K562 (cell line): Measurements from ENCODE around the gene CST9L. TPM values are rescaled to one million over a fixed set of nuclear protein-coding genes. Genes with fewer than 3 reads are reported as not detected.

Experiments used
- ATAC-seq: fragments of 200-7000 bp; cut with Tn5 transposase; 3 replicates; pipeline ENCODE4 v1.9.1; 2020; ENCODE audit warnings: moderate library complexity
- BruUV-seq: library from RNA; stranded (reverse); fragments of 400-500 nt; replicated peaks from 2 replicates; lab custom pipeline; 2021; lab: Mats Ljungman, UMichigan
- CTCF ChIA-PET: fragments of 300-600 bp; formaldehyde crosslinking; extraction: SDS; loops from one replicate; lab custom pipeline; 2021; ENCODE audit warnings: low intra/inter-chr PET ratio; lab: Yijun Ruan, JAX
- POLR2A ChIA-PET: fragments of 300-600, 350-650 bp; sonication (Branson Sonifier 250); formaldehyde crosslinking; extraction: SDS; loops from one replicate; lab custom pipeline; 2021; ENCODE audit warnings: antibody characterized with exemption, inconsistent platforms; lab: Yijun Ruan, JAX
- DNase-seq, 4 experiments: peaks; one replicate each; pipeline versions ENCODE4 v3.0.0 to v3.0.0-alpha.2; 2011 to 2018; ENCODE audit warnings: low spot score in 3 of 4, mixed read lengths in 3 of 4; ENCODE audit errors: extremely low read depth in 1 of 4
- FAIRE-seq: peaks from 2 replicates; lab custom pipeline; 2011; peaks lifted over from hg19 to GRCh38; lab: Jason Lieb, UNC
- H2AFZ ChIP-seq: 2 replicates; pipeline ENCODE4 v1.6.0; 2011; ENCODE audit warnings: low read depth, low read length, control low read depth, inconsistent platforms
- H3K27ac ChIP-seq: fragments of 200-600 bp; 3 replicates; pipeline ENCODE4 v1.8.0; 2011; ENCODE audit warnings: low read depth, mild to moderate bottlenecking, control low read depth, inconsistent platforms, low read length, moderate library complexity, mixed read lengths; ENCODE audit errors: extremely low read depth
- H3K27me3 ChIP-seq, 2 experiments: fragments of 300-600 bp in 1 of 2; 2 replicates in 1 of 2; 3 replicates in 1 of 2; pipeline versions ENCODE4 v1.6.0 to v1.8.0; 2011; ENCODE audit warnings: inconsistent platforms in 2 of 2, low read length in 2 of 2, mild to moderate bottlenecking in 1 of 2, mixed read lengths in 1 of 2, moderate library complexity in 1 of 2; ENCODE audit not compliant: control insufficient read depth in 2 of 2, insufficient read depth in 2 of 2
- H3K36me3 ChIP-seq: fragments of 300-600 bp; 3 replicates; pipeline ENCODE4 v1.8.0; 2011; ENCODE audit warnings: mild to moderate bottlenecking, low read length, inconsistent platforms; ENCODE audit not compliant: control insufficient read depth, insufficient read depth
- H3K4me1 ChIP-seq, 2 experiments: fragments of 200-600 bp in 1 of 2; replicated peaks in 1 of 2; 2 replicates in 1 of 2; 3 replicates in 1 of 2; pipeline versions ENCODE4 v1.5.1 to v1.8.0; 2011; ENCODE audit warnings: inconsistent platforms in 2 of 2, low read length in 2 of 2, mild to moderate bottlenecking in 1 of 2, mixed read lengths in 1 of 2, moderate library complexity in 1 of 2; ENCODE audit not compliant: control insufficient read depth in 2 of 2, insufficient read depth in 2 of 2
- H3K4me2 ChIP-seq: 2 replicates; pipeline ENCODE4 v1.6.1; 2011; ENCODE audit warnings: low read length, control low read depth, inconsistent platforms, mixed read lengths; ENCODE audit not compliant: insufficient read depth
- H3K4me3 ChIP-seq: fragments of 200-600 bp; sonication (generic), shearing (Covaris generic); 2 replicates; pipeline ENCODE4 v1.5.1; 2016; ENCODE audit warnings: control low read depth, inconsistent platforms
- H3K79me2 ChIP-seq: fragments of 200-600 bp; 3 replicates; pipeline ENCODE4 v1.8.0; 2011; ENCODE audit warnings: low read length, inconsistent platforms; ENCODE audit not compliant: control insufficient read depth, insufficient read depth
- H3K9ac ChIP-seq, 2 experiments: 2 replicates each; pipeline versions ENCODE4 v1.6.0 to v1.6.1; 2011; ENCODE audit warnings: low read depth in 2 of 2, low read length in 2 of 2, control low read depth in 1 of 2, inconsistent platforms in 1 of 2, mild to moderate bottlenecking in 1 of 2, mixed read lengths in 1 of 2; ENCODE audit not compliant: insufficient read depth in 1 of 2
- H3K9me1 ChIP-seq: one replicate; pipeline ENCODE4 v1.6.0; 2011; ENCODE audit warnings: inconsistent platforms, mild to moderate bottlenecking, low read length, moderate library complexity; ENCODE audit not compliant: control insufficient read depth, insufficient read depth
- H3K9me3 ChIP-seq: replicated peaks from 2 replicates; pipeline ENCODE4 v1.5.1; 2011; ENCODE audit warnings: low read depth, low read length, inconsistent platforms; ENCODE audit not compliant: control insufficient read depth, insufficient read depth
- H4K20me1 ChIP-seq: replicated peaks from 2 replicates; pipeline ENCODE4 v1.6.1; 2011; ENCODE audit warnings: low read length, inconsistent platforms, mixed read lengths; ENCODE audit not compliant: control insufficient read depth, insufficient read depth
- ARID4B ChIP-seq: sonication (generic); formaldehyde crosslinking; IDR thresholded peaks from 2 replicates; pipeline ENCODE4 v1.8.0; 2022; ENCODE audit warnings: mild to moderate bottlenecking, missing genetic modification reagents
- CBFA2T2 ChIP-seq: fragments of 450-650 bp; conservative IDR thresholded peaks from 2 replicates; pipeline ENCODE4 v1.6.1; 2017; ENCODE audit warnings: mild to moderate bottlenecking
- DACH1 ChIP-seq: fragments of 450-650 bp; IDR thresholded peaks from 2 replicates; pipeline ENCODE4 v1.6.1; 2018; ENCODE audit not compliant: partially characterized antibody
- EP300 ChIP-seq: IDR thresholded peaks from 2 replicates; pipeline ENCODE4 v1.6.1; 2012; ENCODE audit warnings: low read length, improper control_type of control experiment
- EP400 ChIP-seq: fragments of 450-650 bp; IDR thresholded peaks from 2 replicates; pipeline ENCODE4 v1.6.1; 2017; ENCODE audit warnings: antibody characterized with exemption, mild to moderate bottlenecking, moderate library complexity
- FOXK1 ChIP-seq: sonication (generic); formaldehyde crosslinking; IDR thresholded peaks from 2 replicates; pipeline ENCODE4 v1.8.0; 2022; ENCODE audit warnings: missing genetic modification reagents, mild to moderate bottlenecking, borderline replicate concordance
- PHB ChIP-seq: fragments of 250-450 bp; sonication (Bioruptor Pico); IDR thresholded peaks from 2 replicates; pipeline ENCODE4 v1.5.0; 2021
- PHF20 ChIP-seq: fragments of 450-650 bp; IDR thresholded peaks from 2 replicates; pipeline ENCODE4 v1.6.1; 2018; ENCODE audit not compliant: partially characterized antibody
- PHTF2 ChIP-seq: fragments of 250-450 bp; sonication (Bioruptor Pico); IDR thresholded peaks from 2 replicates; pipeline ENCODE4 v1.5.0; 2021; ENCODE audit warnings: mild to moderate bottlenecking
- PTRF ChIP-seq: fragments of 450-650 bp; IDR thresholded peaks from 2 replicates; pipeline ENCODE4 v1.6.1; 2016; ENCODE audit warnings: mild to moderate bottlenecking, missing genetic modification characterization, missing compliant biosample characterization
- RAD21 ChIP-seq, 2 experiments: fragments of 250-450 bp in 1 of 2; fragments of 450-650 bp in 1 of 2; sonication (Bioruptor Pico) in 1 of 2; formaldehyde crosslinking in 1 of 2; IDR thresholded peaks in 1 of 2; conservative IDR thresholded peaks in 1 of 2; 2 replicates each; pipeline versions ENCODE4 v1.4.0 to v1.8.0; 2020 to 2022; ENCODE audit warnings: mild to moderate bottlenecking in 2 of 2, moderate library complexity in 1 of 2
- THRAP3 ChIP-seq: fragments of 450-650 bp; IDR thresholded peaks from 2 replicates; pipeline ENCODE4 v1.6.1; 2016; ENCODE audit warnings: mild to moderate bottlenecking, inconsistent platforms, borderline replicate concordance
- ZBTB17 ChIP-seq: fragments of 450-650 bp; formaldehyde crosslinking; IDR thresholded peaks from 2 replicates; pipeline ENCODE4 v1.4.0; 2020; ENCODE audit warnings: mild to moderate bottlenecking
- ZNF165 ChIP-seq: fragments of 250-450 bp; sonication (Bioruptor Pico); IDR thresholded peaks from 2 replicates; pipeline ENCODE4 v1.4.0; 2020; ENCODE audit warnings: borderline replicate concordance
- WGBS: fragments of 100-300 bp; shearing (Covaris generic); methylation state at CpG from one replicate; pipeline ENCODE4 v1.1.6; 2016; ENCODE audit warnings: low coverage, mixed read lengths; ENCODE audit not compliant: insufficient coverage; ENCODE audit errors: missing lambda C conversion rate; 5-methylcytosine and 5-hydroxymethylcytosine counted together
- in situ Hi-C: fragments of 300-500 bp; cut with MboI; formaldehyde crosslinking; loops from 4 replicates; pipeline ENCODE4 v1.15.0; 2018; ENCODE audit warnings: inconsistent platforms, mixed read lengths
- intact Hi-C: fragments of 100-400 bp; cut with micrococcal nuclease; formaldehyde crosslinking; loops from 2 replicates; pipeline ENCODE4 v1.14.2; 2022
- polyA plus RNA-seq, 8 experiments: library from polyadenylated mRNA; depleted of rRNA in 4 of 8; stranded (reverse) in 5 of 8; unstranded in 3 of 8; fragments of >200 nt; fragmentation: Nextera tagmentation in 2 of 8; fragmentation: Illumina TruSeq in 1 of 8; extraction: Ambion mirVana in 2 of 8; extraction: Trizol in 1 of 8; gene quantifications; 2 replicates each; pipeline versions ENCODE4 v1.2.1 to v1.2.3, GENCODE V29; 2011 to 2014; ENCODE audit warnings: inconsistent platforms in 1 of 8, missing spikeins in 1 of 8
- total RNA-seq, 7 experiments: library from RNA; depleted of rRNA in 6 of 7; stranded (reverse); fragments of >200 nt in 6 of 7; fragmentation: Illumina TruSeq in 2 of 7; extraction: Trizol in 2 of 7; gene quantifications; 2 replicates each; pipeline versions ENCODE4 v1.2.1 to v1.2.3, GENCODE V29; 2011 to 2021; ENCODE audit warnings: low replicate concordance in 1 of 7
- TF ChIP-seq, protein P1 (sequence below): IDR thresholded peaks from 2 replicates; pipeline ENCODE4 v1.6.1; 2016; ENCODE audit warnings: missing genetic modification characterization, missing compliant biosample characterization
- TF ChIP-seq, protein P2 (sequence below): IDR thresholded peaks from 2 replicates; pipeline ENCODE4 v1.6.1; 2012; ENCODE audit warnings: low read depth, low read length, improper control_type of control experiment, borderline replicate concordance

The CST9L gene
- total and polyA plus RNA-seq, 9 of the 15 experiments (the other 6 are each of a cell fraction or from before 2014, with no cell fraction given): not detected

- ChIA-PET POLR2A (no interaction called here), CTCF (no interaction called here)
- H3K27ac ChIP-seq: no peak overlapping the region
- no peaks in the 10 kb centered on the region for H3K9me3 ChIP-seq
- ATAC-seq (no peak), FAIRE-seq (no peak), DNase-seq (no peak)
- no peaks in the 10 kb centered on the region for H3K27me3 ChIP-seq
- intact Hi-C loops: no loop called here
- no peaks in the 10 kb centered on the region for H3K4me1 ChIP-seq
- H4K20me1 ChIP-seq: no peaks in the 10 kb centered on the region
- BruUV-seq: no TSS peak
- H3K4me3 ChIP-seq: no peak overlapping the region
- H3K36me3 ChIP-seq: no peaks in the 10 kb centered on the region
- no peak overlapping the region for H2AFZ ChIP-seq
- no peaks in the 10 kb centered on the region for H3K79me2 ChIP-seq
- in situ Hi-C loops: no loop called here
- H3K4me2 ChIP-seq: no peak overlapping the region
- 4% methylated on average over 12 of the region's 20 CpGs for WGBS
- no peak overlapping the region for H3K9ac ChIP-seq
- no peaks in the 10 kb centered on the region for H3K9me1 ChIP-seq
- TF ChIP-seq PHTF2: no peak
- TF ChIP-seq THRAP3: no peak
- no peak for TF ChIP-seq ZNF165 (CRISPR knock-in tag)
- TF ChIP-seq PHB (CRISPR knock-in tag): no peak
- TF ChIP-seq DACH1: no peak
- TF ChIP-seq, protein P1, sequence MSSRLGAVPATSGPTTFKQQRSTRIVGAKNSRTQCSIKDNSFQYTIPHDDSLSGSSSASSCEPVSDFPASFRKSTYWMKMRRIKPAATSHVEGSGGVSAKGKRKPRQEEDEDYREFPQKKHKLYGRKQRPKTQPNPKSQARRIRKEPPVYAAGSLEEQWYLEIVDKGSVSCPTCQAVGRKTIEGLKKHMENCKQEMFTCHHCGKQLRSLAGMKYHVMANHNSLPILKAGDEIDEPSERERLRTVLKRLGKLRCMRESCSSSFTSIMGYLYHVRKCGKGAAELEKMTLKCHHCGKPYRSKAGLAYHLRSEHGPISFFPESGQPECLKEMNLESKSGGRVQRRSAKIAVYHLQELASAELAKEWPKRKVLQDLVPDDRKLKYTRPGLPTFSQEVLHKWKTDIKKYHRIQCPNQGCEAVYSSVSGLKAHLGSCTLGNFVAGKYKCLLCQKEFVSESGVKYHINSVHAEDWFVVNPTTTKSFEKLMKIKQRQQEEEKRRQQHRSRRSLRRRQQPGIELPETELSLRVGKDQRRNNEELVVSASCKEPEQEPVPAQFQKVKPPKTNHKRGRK: no peak
- TF ChIP-seq PTRF (tag): no peak
- no peak for TF ChIP-seq FOXK1 (CRISPR knock-in tag)
- TF ChIP-seq EP400: no peak
- TF ChIP-seq ARID4B (CRISPR knock-in tag): no peak
- no peak for TF ChIP-seq PHF20
- no peak for TF ChIP-seq CBFA2T2
- TF ChIP-seq, protein P2, sequence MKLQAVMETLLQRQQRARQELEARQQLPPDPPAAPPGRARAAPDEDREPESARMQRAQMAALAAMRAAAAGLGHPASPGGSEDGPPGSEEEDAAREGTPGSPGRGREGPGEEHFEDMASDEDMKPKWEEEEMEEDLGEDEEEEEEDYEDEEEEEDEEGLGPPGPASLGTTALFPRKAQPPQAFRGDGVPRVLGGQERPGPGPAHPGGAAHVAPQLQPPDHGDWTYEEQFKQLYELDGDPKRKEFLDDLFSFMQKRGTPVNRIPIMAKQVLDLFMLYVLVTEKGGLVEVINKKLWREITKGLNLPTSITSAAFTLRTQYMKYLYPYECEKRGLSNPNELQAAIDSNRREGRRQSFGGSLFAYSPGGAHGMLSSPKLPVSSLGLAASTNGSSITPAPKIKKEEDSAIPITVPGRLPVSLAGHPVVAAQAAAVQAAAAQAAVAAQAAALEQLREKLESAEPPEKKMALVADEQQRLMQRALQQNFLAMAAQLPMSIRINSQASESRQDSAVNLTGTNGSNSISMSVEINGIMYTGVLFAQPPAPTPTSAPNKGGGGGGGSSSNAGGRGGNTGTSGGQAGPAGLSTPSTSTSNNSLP: no peak
- TF ChIP-seq EP300: no peak
- TF ChIP-seq ZBTB17 (CRISPR knock-in tag): no peak
- no peak for TF ChIP-seq RAD21 (CRISPR knock-in tag; conservative IDR thresholded peaks at IDR 0.05 in 1 of 2, IDR thresholded peaks at IDR 0.05 in 1 of 2)
These were observed 33.3 kb downstream of the CST9L start for GRCh38 chr20:23534801-23535593.
